DMS 273 (cell line): ENCODE data around the gene AQP7.
"Not testable (repeated sequence)": the region's sequence is repeated elsewhere in the genome, so short reads cannot be mapped to it uniquely, and the experiment has no call there.

Experiments
- DNase-seq: peaks from one replicate; lab custom pipeline; 2025; ENCODE audit not compliant: unreplicated experiment; lab: John Stamatoyannopoulos, UW

The AQP7 gene

DNA sequence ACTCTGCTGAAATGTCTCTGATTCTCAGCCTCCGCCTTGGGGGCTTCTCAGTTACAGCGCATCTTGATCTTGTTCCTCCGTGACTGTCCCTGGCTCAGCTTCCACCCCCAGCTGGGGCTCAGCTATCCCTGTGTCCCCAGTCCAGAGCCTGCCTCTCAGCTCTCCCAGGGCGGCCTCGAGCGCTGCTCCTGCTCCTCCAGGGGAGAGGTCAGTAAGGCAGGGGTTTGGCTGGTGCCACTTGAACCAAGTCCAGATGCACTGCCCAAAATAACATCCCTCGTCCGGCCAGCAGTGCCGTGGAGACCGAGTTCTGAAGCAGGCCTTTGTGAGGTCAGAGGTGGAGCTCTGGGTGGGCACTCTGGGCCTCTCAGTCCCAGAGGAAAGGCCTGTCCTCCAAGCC lies at the start of gene AQP7:
TSS of gene AQP7 (minus strand) at position 198 of the 400 bp plus-strand sequence. CDS start 1,306 bp downstream, outside the sequence.
- not testable (repeated sequence) for DNase-seq

DNA sequence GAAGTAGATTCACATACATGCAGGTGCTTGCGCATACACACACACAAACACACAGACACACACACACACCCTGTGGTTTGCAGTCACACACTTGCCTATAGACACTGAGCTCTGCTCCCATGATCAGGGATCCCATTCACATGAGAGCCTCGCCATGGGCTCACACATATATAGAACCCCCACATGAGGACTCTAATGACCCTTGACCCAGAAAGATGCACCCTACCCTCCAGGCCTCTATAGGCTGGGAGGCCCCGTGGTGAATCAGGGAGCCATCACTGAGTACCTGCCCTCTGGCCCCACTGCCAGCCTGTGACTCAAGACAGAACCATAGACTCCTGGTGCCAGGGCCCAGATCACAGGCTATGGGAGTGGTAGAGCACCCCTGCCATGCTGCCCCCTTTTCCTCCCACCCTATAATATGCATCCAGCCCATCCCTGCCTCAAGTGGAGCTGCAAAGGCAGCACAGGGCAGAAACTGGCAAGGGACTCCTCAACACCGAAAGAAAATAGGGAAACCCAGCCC lies 48.3 kb upstream of the AQP7 start:
- DNase-seq = no peak

DNA sequence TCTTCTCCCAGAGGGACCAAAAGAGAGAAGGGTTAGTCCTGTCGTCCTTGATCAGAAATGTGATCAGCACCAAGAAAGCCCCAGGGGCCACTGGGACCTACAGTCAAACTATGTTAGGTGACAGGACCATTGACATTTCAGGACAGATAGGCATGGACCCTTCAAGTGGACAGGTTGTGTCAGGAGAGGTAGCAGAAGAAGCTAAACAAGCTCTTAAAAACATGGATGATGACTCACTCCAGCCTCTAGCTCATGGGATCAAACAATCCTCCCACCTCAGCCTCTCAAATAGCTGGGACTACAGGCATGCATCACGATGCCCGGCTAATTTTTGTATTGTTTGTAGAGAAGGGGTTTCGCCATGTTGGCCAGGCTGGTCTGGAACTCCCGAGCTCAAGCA lies 47.3 kb upstream of the AQP7 start:
- no peak for DNase-seq

DNA sequence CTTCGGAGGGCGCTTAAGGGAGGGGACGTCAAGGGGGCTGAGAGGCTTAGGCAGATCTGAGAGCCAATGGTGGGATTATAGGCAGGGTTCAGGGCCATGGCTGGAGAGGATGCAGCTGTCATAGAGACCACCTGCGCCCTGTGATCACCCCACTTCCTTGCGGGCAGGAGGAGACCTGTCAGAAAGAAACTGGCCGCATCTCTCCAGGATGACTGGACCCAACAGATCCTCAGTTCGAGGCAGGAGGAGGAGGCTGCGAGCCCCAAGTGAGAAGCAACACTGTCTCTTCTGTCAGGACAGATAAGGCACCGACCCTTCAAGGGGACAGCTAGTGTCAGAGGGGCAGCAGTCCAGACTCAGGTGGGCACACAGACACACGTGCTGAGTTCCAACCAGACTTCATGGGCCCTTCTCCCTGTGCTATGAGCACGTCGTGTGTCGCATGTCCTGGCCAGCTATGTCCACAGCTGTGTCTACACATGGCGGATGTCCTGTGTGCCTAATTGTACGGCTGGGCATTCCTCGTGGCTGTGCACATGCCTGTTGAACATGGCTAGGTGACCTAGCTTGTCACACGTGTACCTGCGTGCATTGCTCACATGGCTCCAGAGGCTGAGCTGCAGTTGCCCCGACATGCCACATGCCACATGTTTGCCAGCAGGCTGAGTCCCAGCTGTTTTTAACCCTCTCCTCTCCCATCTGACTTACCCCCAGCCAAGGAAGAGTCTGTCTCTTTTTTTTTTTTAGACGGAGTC lies 45.6 kb upstream of the AQP7 start:
- peak; percentile 48 for DNase-seq

DNA sequence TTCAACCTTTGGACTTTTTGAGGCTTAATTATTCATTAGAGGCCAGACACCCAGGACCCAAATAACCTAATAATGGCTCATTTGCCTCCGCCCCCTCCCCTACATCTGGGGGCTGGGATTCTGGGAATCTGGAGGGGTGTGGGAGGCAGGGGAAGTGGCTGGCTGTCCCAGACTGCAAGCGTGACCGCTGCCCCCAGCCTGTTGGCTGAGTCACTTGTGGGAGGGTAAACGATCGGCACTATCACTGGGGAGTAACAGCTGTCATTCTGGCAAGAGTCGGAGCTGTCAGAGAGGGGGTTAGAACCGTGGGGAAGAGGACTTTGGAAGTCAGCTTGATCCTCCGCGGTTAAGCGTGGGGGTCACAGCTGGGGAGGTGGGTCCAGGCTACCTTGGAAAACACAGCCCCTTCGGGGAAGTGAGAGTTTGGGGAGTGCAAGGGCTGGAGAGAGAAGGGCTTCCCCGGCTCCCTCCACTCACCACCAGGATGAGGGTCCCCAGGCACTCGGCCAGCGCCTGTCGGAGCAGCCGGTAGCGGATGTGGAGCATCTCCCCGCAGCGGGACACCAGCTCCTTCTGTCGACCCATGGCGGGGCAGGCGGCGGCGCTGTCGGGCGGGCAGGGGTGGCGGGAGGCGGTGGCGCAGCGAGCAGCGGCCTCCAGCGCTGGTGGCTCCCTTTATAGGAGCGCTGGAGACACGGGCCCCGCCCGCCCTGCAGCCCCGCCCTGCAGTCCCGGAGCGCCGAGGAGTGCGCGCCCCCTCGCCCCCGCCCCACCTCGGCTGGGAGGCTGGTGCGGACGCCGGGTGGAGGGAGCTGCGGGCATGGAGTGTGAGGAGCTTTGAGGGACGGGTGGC lies 44.8 kb upstream of the AQP7 start, which contains the start of gene AQP3:
TSS of gene AQP3 (minus strand) at position 648 of the 853 bp plus-strand sequence. CDS start at position 585, 63 bp downstream.
- peak; percentile 93 for DNase-seq

DNA sequence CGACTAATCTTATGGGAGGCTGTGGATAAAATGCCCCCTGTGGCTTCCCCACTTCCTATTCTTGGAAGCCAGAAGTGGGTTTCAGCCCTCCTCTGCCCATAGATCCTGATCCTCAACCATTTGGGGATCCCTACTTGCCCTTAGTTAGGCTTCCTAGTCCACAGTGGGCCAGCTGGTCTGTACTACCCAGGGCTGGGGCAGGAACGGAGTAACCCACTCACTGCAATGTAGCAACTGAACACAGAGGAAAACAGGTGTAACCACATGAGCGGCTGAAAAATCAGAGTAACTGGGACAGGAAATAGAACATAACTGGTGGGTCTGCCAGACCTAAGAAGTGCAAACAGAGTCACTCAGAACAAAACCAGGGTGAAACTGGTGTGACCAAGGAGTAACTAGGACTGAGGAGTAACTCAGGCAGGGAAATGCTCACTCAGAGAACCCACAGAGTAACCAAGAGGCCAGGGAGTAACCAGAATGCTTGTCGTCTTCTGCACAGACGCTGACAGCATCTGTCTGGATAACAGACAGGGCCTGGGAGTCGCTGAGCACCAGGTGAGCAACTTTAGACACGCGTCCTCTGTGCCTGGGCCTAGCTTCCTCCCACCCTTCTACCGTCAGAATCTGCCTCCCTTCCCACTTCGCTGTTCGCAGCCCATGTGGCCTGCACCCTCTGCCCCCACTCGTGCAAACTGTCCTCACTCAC lies 44.0 kb upstream of the AQP7 start:
- peak; percentile 74 for DNase-seq

DNA sequence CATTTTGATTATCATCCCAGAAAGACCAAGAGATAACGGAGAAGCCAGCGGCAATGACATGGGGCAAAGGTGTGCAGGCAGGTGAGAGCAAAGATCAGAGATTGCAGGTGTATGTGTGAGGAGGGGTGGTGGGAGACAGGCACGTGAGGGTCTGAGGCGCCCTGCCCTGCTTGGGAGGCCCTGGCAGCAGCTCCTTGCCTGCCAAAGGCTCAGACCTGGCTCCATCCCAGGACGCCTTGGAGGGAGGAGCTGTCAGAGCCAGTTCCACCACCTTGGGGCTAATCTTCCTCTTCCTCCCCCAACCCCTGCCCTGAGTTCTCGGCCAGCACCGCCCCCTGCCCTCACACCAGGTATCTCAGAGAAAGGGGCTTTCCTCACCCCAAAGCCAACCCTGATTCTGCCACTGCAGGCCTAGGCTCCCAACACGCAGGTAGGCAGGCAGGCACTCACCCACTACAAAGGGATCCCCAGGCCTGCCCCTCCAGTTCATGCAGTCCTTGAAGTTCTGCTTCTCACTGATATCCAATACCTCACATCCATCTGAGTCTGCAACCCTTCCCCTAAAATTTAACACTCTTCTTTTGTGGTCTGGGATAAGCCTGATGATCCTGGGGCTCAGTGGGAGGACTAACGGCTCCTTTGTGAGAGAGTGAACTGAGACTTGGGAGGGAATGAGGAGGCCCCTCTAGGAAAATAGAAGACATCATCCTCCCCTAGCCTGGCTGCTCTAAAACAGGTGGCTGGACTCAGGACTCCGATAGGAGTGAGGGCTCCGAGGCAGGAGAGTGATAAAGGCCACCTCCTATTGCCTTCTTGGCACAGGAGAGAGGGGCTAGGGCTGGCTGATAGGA lies 43.2 kb upstream of the AQP7 start:
- peak; percentile 39 for DNase-seq

DNA sequence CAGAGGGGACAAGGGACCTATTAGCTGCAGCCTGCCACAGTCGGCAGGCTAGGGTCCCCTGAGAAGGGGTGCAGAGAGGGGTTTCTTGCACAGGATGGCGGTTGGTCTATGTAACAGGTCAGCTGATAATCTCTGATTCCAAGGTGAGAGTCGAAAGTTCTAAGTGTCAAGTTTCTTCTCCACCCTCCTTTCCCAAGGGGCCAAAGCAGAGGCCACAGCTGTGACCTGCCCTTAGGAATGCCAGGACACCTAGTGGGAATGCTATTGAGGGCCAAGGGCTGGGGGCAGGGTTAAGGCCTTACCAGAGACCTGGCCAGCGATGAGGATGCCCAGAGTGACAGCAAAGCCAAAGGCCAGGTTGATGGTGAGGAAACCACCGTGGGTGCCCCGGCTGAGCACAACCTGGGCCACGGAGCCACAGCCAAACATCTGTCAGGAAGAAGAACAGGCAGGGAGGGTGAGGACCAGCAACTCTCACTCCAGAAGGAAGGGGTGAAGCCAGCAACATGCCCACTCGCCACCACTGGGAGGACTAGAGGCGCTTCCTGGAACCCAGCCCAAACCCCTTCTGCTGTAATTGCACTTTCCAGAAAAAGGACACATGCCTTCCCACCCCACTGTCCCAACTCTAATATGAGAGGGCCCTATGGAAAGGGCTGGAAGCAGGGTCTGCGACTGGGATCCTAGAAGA lies 41.2 kb upstream of the AQP7 start:
- DNase-seq = peak; percentile 66

DNA sequence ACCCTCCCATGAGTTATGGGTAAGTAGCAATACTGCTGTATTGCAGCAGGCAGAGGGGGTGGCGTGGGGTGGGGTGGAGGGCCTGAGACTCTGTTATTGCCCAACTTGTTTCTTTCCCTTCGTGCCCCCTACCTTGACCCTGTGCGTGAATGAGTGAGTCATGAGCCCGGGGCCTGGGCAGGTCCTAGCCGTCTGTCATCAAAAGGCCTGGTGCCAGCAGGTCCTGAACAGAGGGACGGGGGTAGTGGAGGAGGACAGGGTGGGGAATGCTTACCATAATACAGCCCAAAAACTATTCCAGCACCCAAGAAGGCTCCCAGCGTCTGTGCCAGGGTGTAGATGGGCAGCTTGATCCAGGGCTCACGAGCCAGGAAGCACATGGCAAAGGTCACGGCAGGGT lies 40.7 kb upstream of the AQP7 start:
- DNase-seq = peak; percentile 49

DNA sequence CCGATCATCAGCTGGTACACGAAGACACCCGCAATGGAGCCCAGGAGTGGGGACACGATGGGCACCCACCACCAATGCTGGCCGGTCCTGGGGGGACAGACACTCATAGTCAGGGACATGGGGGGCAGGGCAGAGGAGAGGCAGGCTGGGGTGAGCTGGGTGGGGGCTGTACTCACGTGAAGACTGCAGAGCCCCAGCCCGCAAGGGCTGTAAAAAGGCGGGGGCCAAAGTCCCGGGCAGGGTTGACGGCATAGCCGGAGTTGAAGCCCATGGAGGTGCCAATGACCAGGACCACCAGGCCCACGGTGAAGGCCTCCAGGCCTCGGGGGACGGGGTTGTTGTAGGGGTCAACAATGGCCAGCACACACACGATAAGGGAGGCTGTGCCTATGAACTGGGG lies 39.8 kb upstream of the AQP7 start:
- DNase-seq = no peak

DNA sequence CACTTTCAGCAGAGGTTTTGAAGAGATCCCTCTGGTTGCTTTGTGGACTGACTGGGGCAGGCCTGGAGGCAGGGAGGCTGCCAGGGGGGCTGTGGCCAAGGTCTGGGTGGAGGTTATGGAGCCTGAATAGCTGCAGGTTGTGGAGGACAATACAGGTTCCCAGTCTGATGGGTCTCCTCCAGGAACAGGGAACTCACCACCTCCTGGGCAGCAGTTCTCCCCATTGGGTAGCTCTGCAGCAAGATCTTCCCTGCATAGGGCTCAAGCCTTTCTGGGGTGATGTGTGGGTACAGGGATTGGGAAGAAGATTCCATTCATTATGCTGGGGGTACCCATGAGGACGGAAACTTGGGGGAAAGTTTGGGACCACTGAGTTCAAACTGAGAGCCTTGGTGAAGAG lies 38.2 kb upstream of the AQP7 start:
- DNase-seq = no peak

DNA sequence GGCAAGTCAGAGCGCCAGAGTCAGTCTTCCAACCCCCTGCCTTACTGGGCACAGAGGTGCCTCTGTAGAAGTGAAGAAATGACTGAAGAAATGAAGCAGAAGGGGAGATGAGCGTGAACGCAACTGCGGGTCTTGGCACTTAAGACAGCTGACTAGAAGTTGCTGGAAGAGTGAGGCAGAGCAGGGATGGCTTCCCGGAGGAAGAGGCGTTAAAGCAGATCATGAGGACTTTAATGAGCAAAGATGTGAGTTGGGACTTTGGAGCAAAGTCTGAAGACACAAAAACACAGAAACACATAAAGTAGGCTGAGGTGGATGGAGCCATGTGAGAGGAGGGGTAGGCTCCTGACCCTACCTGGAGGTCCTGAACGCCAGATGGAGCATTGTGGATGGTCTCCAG lies 37.8 kb upstream of the AQP7 start:
- no peak for DNase-seq

DNA sequence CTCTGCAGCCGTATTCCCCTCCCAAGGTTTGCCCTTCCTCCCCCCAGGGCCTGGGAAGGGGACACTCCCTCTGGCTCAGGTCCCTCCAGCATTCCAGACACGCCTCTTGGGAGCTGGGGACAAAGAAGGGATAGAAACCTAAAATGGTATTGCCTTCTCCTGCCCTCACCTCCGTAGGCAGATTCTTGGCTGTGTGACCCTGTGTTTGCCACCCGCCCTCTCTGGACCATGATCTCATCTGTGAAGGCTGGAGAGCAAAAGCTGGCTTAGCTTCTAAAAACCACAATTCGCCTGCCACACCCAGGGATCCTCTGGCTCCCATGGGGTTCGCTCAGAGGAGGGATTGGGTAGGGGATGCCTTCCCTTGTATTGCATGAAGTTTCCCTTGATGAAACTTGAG lies 37.4 kb upstream of the AQP7 start:
- no peak for DNase-seq

DNA sequence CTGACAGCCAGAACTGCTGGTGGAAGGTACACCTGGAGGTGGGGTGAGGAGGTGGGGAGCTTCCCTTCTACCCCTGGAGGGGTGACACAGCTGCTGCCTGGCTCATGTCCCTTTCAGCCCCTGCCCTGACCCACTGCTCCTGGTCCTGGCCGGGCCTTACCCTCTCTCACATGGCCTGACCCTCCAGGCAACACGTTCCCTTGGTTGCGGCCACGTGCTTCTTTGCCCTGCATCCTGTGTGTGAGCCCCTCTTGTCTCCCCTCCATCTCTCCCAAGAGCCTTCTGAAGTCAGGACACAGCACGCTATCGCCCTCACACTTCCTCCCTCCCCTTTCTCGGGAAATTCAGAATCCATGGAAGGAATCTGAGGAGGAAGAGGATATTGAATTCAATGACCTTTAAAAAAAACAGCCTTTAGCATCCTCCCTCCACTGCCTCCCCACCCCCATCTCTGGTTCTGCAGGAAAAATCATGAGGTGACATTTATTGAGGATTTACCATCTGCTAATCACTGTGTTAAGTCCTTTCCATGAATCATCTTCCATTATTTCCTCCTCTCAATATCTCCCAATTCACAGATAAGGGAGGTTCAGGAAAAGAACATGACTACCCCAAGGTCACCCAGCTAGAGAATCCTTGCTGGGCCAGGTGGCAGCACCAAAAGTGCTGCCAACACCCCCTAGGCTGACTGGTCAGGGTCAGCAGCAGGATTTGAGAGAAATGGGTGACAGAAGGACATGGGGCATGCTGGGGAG lies 36.7 kb upstream of the AQP7 start:
- no peak for DNase-seq

DNA sequence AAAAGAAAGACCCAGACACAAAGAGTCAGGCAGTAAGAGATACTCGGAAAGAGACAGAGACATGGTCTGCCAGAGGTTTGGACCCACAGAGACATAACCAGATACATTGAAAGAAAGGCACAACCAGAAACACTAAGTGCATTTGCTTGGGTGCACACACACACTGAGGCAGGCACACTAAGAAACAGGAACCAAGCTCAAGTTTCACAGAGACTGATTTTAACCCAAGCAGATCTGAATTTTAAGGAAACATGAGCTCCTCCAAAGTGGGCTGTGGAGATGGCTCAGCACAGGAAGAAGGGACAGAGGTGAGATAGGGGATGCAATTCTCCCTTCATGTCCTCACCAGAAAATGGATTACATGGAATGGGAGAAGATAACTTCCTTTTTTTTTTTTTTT lies 35.5 kb upstream of the AQP7 start:
- DNase-seq = no peak

DNA sequence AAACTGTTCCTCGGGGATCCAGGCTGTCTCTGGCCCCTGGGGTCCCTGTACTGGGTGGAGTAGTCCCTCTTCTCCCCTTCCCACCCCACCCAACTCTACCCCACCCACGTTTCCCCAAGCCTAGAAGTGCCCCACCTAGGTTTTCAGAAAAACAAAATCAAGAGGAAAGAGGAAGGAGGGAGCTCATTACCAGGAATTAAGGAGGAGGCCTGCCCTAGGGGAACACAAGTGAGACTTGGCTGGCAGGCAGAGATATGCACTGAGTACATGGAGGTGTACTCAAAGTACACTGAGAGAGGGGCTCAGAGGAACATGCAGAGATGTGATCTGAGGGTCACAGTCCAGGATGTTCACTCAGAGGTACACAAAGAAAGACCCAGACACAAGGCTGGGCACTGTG lies 34.8 kb upstream of the AQP7 start:
- DNase-seq = no peak

DNA sequence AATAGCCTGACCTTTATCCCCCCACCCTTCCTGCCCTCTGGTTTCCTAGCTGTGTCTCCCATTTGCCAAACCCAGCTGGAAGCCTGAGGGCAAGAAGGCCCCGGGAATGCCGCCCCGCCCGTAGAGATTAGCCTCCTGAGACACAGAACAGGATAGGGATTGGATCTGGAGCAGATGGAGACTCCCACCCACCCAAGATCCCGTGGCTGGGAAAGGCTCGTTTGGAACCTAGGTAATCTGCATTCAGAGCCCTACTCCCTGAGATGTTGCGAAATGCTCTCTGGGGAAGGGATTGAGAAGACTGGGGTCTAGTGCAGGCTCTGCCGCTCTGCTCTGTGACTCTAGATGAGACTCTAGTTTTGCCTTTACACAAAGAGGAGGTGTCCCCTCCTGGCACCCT lies 34.1 kb upstream of the AQP7 start:
- DNase-seq = no peak

DNA sequence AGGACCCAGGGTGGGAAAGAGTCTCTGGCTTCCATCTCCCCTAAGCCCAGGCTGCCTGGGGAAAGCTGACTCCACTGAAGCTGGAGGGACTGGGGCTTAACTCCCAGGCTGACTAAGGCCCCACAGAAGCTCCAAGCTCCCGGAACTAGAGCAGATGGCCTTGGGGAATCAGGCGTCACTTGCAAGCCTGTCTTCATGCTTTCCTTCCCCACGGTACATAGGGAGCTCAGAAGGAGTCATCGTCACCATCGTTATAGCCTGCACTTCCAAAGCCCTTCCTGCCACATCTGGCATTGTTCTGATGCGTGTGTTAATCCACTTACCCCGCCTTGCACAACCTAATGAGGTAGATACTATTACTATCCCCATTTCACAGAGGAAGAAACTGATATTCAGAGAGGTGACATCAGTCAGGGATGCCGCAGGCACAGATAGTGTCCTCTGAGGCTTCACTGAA lies 33.5 kb upstream of the AQP7 start:
- peak; percentile 25 for DNase-seq
